GM12878 (cell line): ENCODE data around the gene LMF1. TPM values are rescaled to one million over a fixed set of nuclear protein-coding genes. Genes with fewer than 3 reads are reported as not detected.

Experiments used
- ATAC-seq: fragments of 200-7000 bp; cut with Tn5 transposase; 3 replicates; pipeline ENCODE4 v1.9.1; 2020; ENCODE audit warnings: mild to moderate bottlenecking, moderate library complexity
- BruUV-seq: library from RNA; stranded (reverse); fragments of 400-500 nt; replicated peaks from 2 replicates; lab custom pipeline; 2021; lab: Mats Ljungman, UMichigan
- CTCF ChIA-PET: fragments of 300-600 bp; sonication (Branson Sonifier 250); formaldehyde crosslinking; extraction: SDS; loops from one replicate; lab custom pipeline; 2021; ENCODE audit warnings: inconsistent platforms; lab: Yijun Ruan, JAX
- POLR2A ChIA-PET: fragments of 350-600 bp; formaldehyde crosslinking; extraction: SDS; loops from one replicate; lab custom pipeline; 2021; ENCODE audit warnings: inconsistent platforms; lab: Charles Lee
- RAD21 ChIA-PET: fragments of 300-600 bp; sonication (Branson Sonifier 250); formaldehyde crosslinking; loops from one replicate; lab custom pipeline; 2023; ENCODE audit warnings: antibody characterized with exemption; ENCODE audit not compliant: unreplicated experiment; lab: Charles Lee
- SMC1A ChIA-PET: fragments of 300-600 bp; sonication (Branson Sonifier 250); formaldehyde crosslinking; loops from one replicate; lab custom pipeline; 2023; ENCODE audit not compliant: unreplicated experiment, uncharacterized antibody; lab: Charles Lee
- DNase-seq: peaks from one replicate; pipeline ENCODE4 v3.0.0-alpha.2; 2011; ENCODE audit warnings: low read depth, low spot score
- FAIRE-seq: peaks from 3 replicates; lab custom pipeline; 2011; peaks lifted over from hg19 to GRCh38; lab: Jason Lieb, UNC
- H2AFZ ChIP-seq: 2 replicates; pipeline ENCODE4 v1.6.0; 2011; ENCODE audit warnings: low read depth, low read length, control low read depth; ENCODE audit not compliant: control insufficient read depth
- H3K27ac ChIP-seq: 2 replicates; pipeline ENCODE4 v1.5.1; 2011; ENCODE audit warnings: control low read depth; ENCODE audit not compliant: control insufficient read depth, insufficient read depth
- H3K27me3 ChIP-seq, 2 experiments: replicated peaks in 1 of 2; 2 replicates each; pipeline versions ENCODE4 v1.6.0 to v1.6.1; 2011; ENCODE audit warnings: low read length in 1 of 2; ENCODE audit not compliant: control insufficient read depth in 2 of 2, insufficient read depth in 2 of 2
- H3K36me3 ChIP-seq, 2 experiments: 2 replicates each; pipeline ENCODE4 v1.5.1; 2011; ENCODE audit warnings: low read length in 1 of 2; ENCODE audit not compliant: control insufficient read depth in 2 of 2, insufficient read depth in 2 of 2
- H3K4me1 ChIP-seq: 2 replicates; pipeline ENCODE4 v1.6.1; 2011; ENCODE audit warnings: mild to moderate bottlenecking, low read length, moderate library complexity, mixed read lengths; ENCODE audit not compliant: control insufficient read depth, insufficient read depth
- H3K4me2 ChIP-seq: 2 replicates; pipeline ENCODE4 v1.6.0; 2011; ENCODE audit warnings: control low read depth; ENCODE audit not compliant: control insufficient read depth, insufficient read depth
- H3K4me3 ChIP-seq: fragments of 200-600 bp; sonication (generic); 2 replicates; pipeline ENCODE4 v1.5.1; 2016
- H3K79me2 ChIP-seq: 2 replicates; pipeline ENCODE4 v1.6.0; 2011; ENCODE audit warnings: low read length; ENCODE audit not compliant: control insufficient read depth, insufficient read depth
- H3K9ac ChIP-seq: 2 replicates; pipeline ENCODE4 v1.8.0; 2011; ENCODE audit warnings: low read length, control low read depth, mixed read lengths; ENCODE audit not compliant: control insufficient read depth, insufficient read depth
- H3K9me3 ChIP-seq: replicated peaks from 3 replicates; pipeline ENCODE4 v1.5.1; 2011; ENCODE audit warnings: mild to moderate bottlenecking, low read length; ENCODE audit not compliant: control insufficient read depth, insufficient read depth
- H4K20me1 ChIP-seq: 2 replicates; pipeline ENCODE4 v1.6.0; 2011; ENCODE audit not compliant: control insufficient read depth, insufficient read depth
- ATF3 ChIP-seq: IDR thresholded peaks from 2 replicates; pipeline ENCODE4 v1.6.1; 2011; ENCODE audit warnings: low read depth, mild to moderate bottlenecking, low read length, moderate library complexity, borderline replicate concordance; ENCODE audit errors: extremely low read depth
- BHLHE40 ChIP-seq, 2 experiments: fragments of 450-650 bp in 1 of 2; IDR thresholded peaks; 2 replicates each; pipeline ENCODE4 v1.6.1; 2011 to 2017; ENCODE audit warnings: low read depth in 2 of 2, borderline replicate concordance in 1 of 2, improper control_type of control experiment in 1 of 2, low read length in 1 of 2, mild to moderate bottlenecking in 1 of 2
- EGR1 ChIP-seq, 2 experiments: IDR thresholded peaks; 1 replicate in 1 of 2; 2 replicates in 1 of 2; pipeline ENCODE4 v1.6.1; 2011 to 2012; ENCODE audit warnings: low read depth in 2 of 2, low read length in 2 of 2, borderline replicate concordance in 1 of 2, mild to moderate bottlenecking in 1 of 2, moderate library complexity in 1 of 2
- MYC ChIP-seq: IDR thresholded peaks from 2 replicates; pipeline ENCODE4 v1.6.1; 2011; ENCODE audit warnings: mild to moderate bottlenecking, low read length, moderate library complexity, inconsistent platforms; ENCODE audit not compliant: insufficient read depth, insufficient replicate concordance, insufficient read length, severe bottlenecking
- SMAD5 ChIP-seq: IDR thresholded peaks from 2 replicates; pipeline ENCODE4 v1.6.1; 2016; ENCODE audit warnings: antibody characterized with exemption, low read depth
- ZSCAN29 ChIP-seq: fragments of 450-650 bp; IDR thresholded peaks from 2 replicates; pipeline ENCODE4 v1.6.1; 2017; ENCODE audit warnings: mild to moderate bottlenecking, moderate library complexity
- whole genome bisulfite sequencing: methylation state at CpG from one replicate; pipeline ENCODE4 v1.1.6; 2016; ENCODE audit warnings: low lambda C conversion rate; ENCODE audit not compliant: insufficient replicate concordance, insufficient coverage; ENCODE audit errors: missing lambda C conversion rate; 5-methylcytosine and 5-hydroxymethylcytosine counted together
- in situ Hi-C: fragments of 300-500 bp; cut with MboI; formaldehyde crosslinking; loops from 9 replicates; pipeline ENCODE4 v1.14.3; 2018; ENCODE audit warnings: mixed read lengths
- intact Hi-C: fragments of 100-400 bp; cut with micrococcal nuclease; formaldehyde crosslinking; loops from one replicate; pipeline ENCODE4 v1.14.2; 2022; ENCODE audit not compliant: unreplicated experiment
- polyA plus RNA-seq, 11 experiments: library from polyadenylated mRNA; depleted of rRNA in 4 of 11; unstranded in 6 of 11; stranded (reverse) in 5 of 11; fragments of >200 nt; fragmentation: Nextera tagmentation in 4 of 11; fragmentation: Illumina TruSeq in 1 of 11; extraction: Ambion mirVana in 4 of 11; extraction: Trizol in 1 of 11; gene quantifications; 1 replicate in 1 of 11; 2 replicates in 10 of 11; pipeline versions ENCODE4 v1.2.1 to v1.2.3, GENCODE V29; 2011 to 2016; ENCODE audit warnings: inconsistent platforms in 2 of 11, missing spikeins in 2 of 11, low read depth in 1 of 11
- total RNA-seq, 4 experiments: library from RNA; depleted of rRNA in 3 of 4; stranded (reverse); fragments of >200 nt in 3 of 4; fragmentation: Illumina TruSeq in 1 of 4; extraction: Trizol in 1 of 4; gene quantifications; 2 replicates each; pipeline versions ENCODE4 v1.2.1 to v1.2.3, GENCODE V29; 2013 to 2021

Gene LMF1
- total and polyA plus RNA-seq, 10 of the 15 experiments (the other 5 are each of a cell fraction or from before 2014, with no cell fraction given) = 0.18 to 3.2 (median 1.4) TPM; not detected in 1

GRCh38 chr16:962901-963814 lies 7.6 kb downstream of the LMF1 start:
- RAD21 ChIA-PET = interaction anchor here (0.7 kb wide), 1 partner anchor 32 kb away, joined by 3 read pairs; no protein-coding TSS in a partner anchor
- SMC1A ChIA-PET = no interaction called here
- 92% methylated on average over 17 of the region's 23 CpGs for WGBS
- Histone ChIP-seq H3K4me3 (no peak overlapping the region), H3K4me2 (no peak overlapping the region), H3K36me3 (no peaks in the 10 kb centered on the region), H4K20me1 (no peaks in the 10 kb centered on the region), H3K79me2 (no peaks in the 10 kb centered on the region), H3K4me1 (no peaks in the 10 kb centered on the region), H3K9me3 (no peaks in the 10 kb centered on the region; the same call in 2 of the 3 replicates), H2AFZ (no peak overlapping the region), H3K27ac (no peak overlapping the region), H3K9ac (no peak overlapping the region), H3K27me3 (no peaks in the 10 kb centered on the region)
- DNase-seq = no peak
- no peak for ATAC-seq
- FAIRE-seq = no peak
- TF ChIP-seq SMAD5 (no peak), BHLHE40 (IDR thresholded peaks at IDR 0.05; ENCODE audit: borderline replicate concordance in 1 of 2, low read depth in 2 of 2, low read length in 1 of 2) (no peak), MYC (no peak), ATF3 (no peak), ZSCAN29 (no peak), EGR1 (IDR thresholded peaks at IDR 0.05; ENCODE audit: borderline replicate concordance in 1 of 2, low read depth in 2 of 2, low read length in 2 of 2) (no peak)
- CTCF ChIA-PET = no interaction called here
- POLR2A ChIA-PET = no interaction called here
- no TSS peak for BruUV-seq
- intact Hi-C loops (no loop called here), in situ Hi-C loops (no loop called here)
